Measurements from ENCODE around the gene CFAP410.

CFAP410 gene

GRCh38 chr21:44304877-44305293, 34.3 kb downstream of the CFAP410 start:
- H3K4me3 ChIP-seq (ENCODE audit: low read length) = no peak overlapping the region
- H3K36me3 ChIP-seq (ENCODE audit: control insufficient read depth, low read length) = peaks cover 84% of the 10 kb centered on the region
- H3K4me2 ChIP-seq (ENCODE audit: low read length) = peak overlapping the region; percentile 20; the same call in 1 of the 2 replicates
- H3K4me1 ChIP-seq (ENCODE audit: control insufficient read depth, low read length) = peaks cover 41% of the 10 kb centered on the region
- no peaks in the 10 kb centered on the region for H3K27me3 ChIP-seq (ENCODE audit: control insufficient read depth, low read length)
- no peak overlapping the region for H3K27ac ChIP-seq (ENCODE audit: low read depth, low read length)
- peaks cover 30% of the 10 kb centered on the region; the same call in 1 of the 2 replicates for H4K20me1 ChIP-seq (ENCODE audit: control insufficient read depth, insufficient read depth, low read depth, low read length)
- H3K79me2 ChIP-seq (ENCODE audit: control insufficient read depth, low read length) = peaks cover 74% of the 10 kb centered on the region
- H3K9me3 ChIP-seq (ENCODE audit: control insufficient read depth, insufficient read depth, low read length) = no peaks in the 10 kb centered on the region
- no peaks in the 10 kb centered on the region; the same call in 1 of the 2 replicates for H3F3A ChIP-seq (ENCODE audit: control insufficient read depth, insufficient read depth)
- no peaks in the 10 kb centered on the region for H3K9me2 ChIP-seq (replicated peaks; ENCODE audit: control insufficient read depth, low read length)
- TF ChIP-seq EZH2phosphoT487 (IDR thresholded peaks at IDR 0.05; ENCODE audit: borderline replicate concordance, low read length) (no peak), CTCF (IDR thresholded peaks at IDR 0.05; ENCODE audit: low read depth, low read length, poor library complexity, severe bottlenecking) (peak; percentile 83)

- H3K4me3 ChIP-seq (ENCODE audit: low read length) = no peak overlapping the region
- TF ChIP-seq CTCF (IDR thresholded peaks at IDR 0.05; ENCODE audit: low read depth, low read length, poor library complexity, severe bottlenecking) (no peak), EZH2phosphoT487 (IDR thresholded peaks at IDR 0.05; ENCODE audit: borderline replicate concordance, low read length) (no peak)
- no peaks in the 10 kb centered on the region for H3K9me3 ChIP-seq (ENCODE audit: control insufficient read depth, insufficient read depth, low read length)
- H3K36me3 ChIP-seq (ENCODE audit: control insufficient read depth, low read length) = peaks cover 77% of the 10 kb centered on the region
- H3K9me2 ChIP-seq (replicated peaks; ENCODE audit: control insufficient read depth, low read length) = no peaks in the 10 kb centered on the region
- H3F3A ChIP-seq (ENCODE audit: control insufficient read depth, insufficient read depth) = peaks cover 3% of the 10 kb centered on the region
- peaks cover 30% of the 10 kb centered on the region; the same call in 1 of the 2 replicates for H4K20me1 ChIP-seq (ENCODE audit: control insufficient read depth, insufficient read depth, low read depth, low read length)
- H3K27ac ChIP-seq (ENCODE audit: low read depth, low read length) = no peak overlapping the region
- peaks cover 45% of the 10 kb centered on the region for H3K4me1 ChIP-seq (ENCODE audit: control insufficient read depth, low read length)
- H3K4me2 ChIP-seq (ENCODE audit: low read length) = no peak overlapping the region
- H3K27me3 ChIP-seq (ENCODE audit: control insufficient read depth, low read length) = no peaks in the 10 kb centered on the region
- H3K79me2 ChIP-seq (ENCODE audit: control insufficient read depth, low read length) = peaks cover 74% of the 10 kb centered on the region
These were observed 35.1 kb downstream of the CFAP410 start for GRCh38 chr21:44304011-44304616.

- peaks cover 30% of the 10 kb centered on the region; the same call in 1 of the 2 replicates for H4K20me1 ChIP-seq (ENCODE audit: control insufficient read depth, insufficient read depth, low read depth, low read length)
- no peak overlapping the region for H3K4me3 ChIP-seq (ENCODE audit: low read length)
- H3K27ac ChIP-seq (ENCODE audit: low read depth, low read length) = no peak overlapping the region
- peaks cover 74% of the 10 kb centered on the region for H3K79me2 ChIP-seq (ENCODE audit: control insufficient read depth, low read length)
- H3K4me1 ChIP-seq (ENCODE audit: control insufficient read depth, low read length) = peaks cover 51% of the 10 kb centered on the region
- no peaks in the 10 kb centered on the region for H3K27me3 ChIP-seq (ENCODE audit: control insufficient read depth, low read length)
- H3K9me3 ChIP-seq (ENCODE audit: control insufficient read depth, insufficient read depth, low read length) = no peaks in the 10 kb centered on the region
- H3K36me3 ChIP-seq (ENCODE audit: control insufficient read depth, low read length) = peaks cover 72% of the 10 kb centered on the region
- TF ChIP-seq EZH2phosphoT487 (IDR thresholded peaks at IDR 0.05; ENCODE audit: borderline replicate concordance, low read length) (no peak), CTCF (IDR thresholded peaks at IDR 0.05; ENCODE audit: low read depth, low read length, poor library complexity, severe bottlenecking) (no peak)
- H3K4me2 ChIP-seq (ENCODE audit: low read length) = peak overlapping the region; percentile 27; the same call in 1 of the 2 replicates
- no peaks in the 10 kb centered on the region for H3K9me2 ChIP-seq (replicated peaks; ENCODE audit: control insufficient read depth, low read length)
- H3F3A ChIP-seq (ENCODE audit: control insufficient read depth, insufficient read depth) = peaks cover 4% of the 10 kb centered on the region
These were observed 35.7 kb downstream of the CFAP410 start for GRCh38 chr21:44303490-44303981.
